Activated naive CD8-positive, alpha-beta T cell treated with anti-CD3 and anti-CD28 coated beads, Interleukin-2, amount 10 ng/mL, durations not matched to agents 7 days and 5 days (primary cell): ENCODE measurements around the gene PLOD1. TPM values are rescaled to one million over a fixed set of nuclear protein-coding genes. Genes with fewer than 3 reads are reported as not detected.
A peak's percentile ranks its signal among the peaks of the same experiment; 100 is the strongest.
"Not testable (repeated sequence)": the region's sequence is repeated elsewhere in the genome, so short reads cannot be mapped to it uniquely, and the experiment has no call there.

ENCODE experiments used
- ATAC-seq: fragments of 150-1000 bp; cut with Tn5 transposase; one replicate; pipeline ENCODE4 v1.10.0; 2021; ENCODE audit warnings: low read depth, moderate library complexity
- POLR2A ChIA-PET: fragments of 350-600 bp; sonication (Branson Sonifier 250); formaldehyde crosslinking; loops from one replicate; lab custom pipeline; 2021; ENCODE audit warnings: antibody characterized with exemption; lab: Charles Lee
- DNase-seq: peaks from one replicate; pipeline ENCODE4 v3.0.0; 2021
- H3K27ac Mint-ChIP-seq: one replicate; pipeline ENCODE4 v1.8.0; 2022; ENCODE audit warnings: mild to moderate bottlenecking, mixed read lengths
- H3K27me3 Mint-ChIP-seq: one replicate; pipeline ENCODE4 v1.8.0; 2022; ENCODE audit warnings: mild to moderate bottlenecking, moderate library complexity, mixed read lengths
- H3K36me3 Mint-ChIP-seq: one replicate; pipeline ENCODE4 v1.8.0; 2021; ENCODE audit warnings: mild to moderate bottlenecking, mixed read lengths
- H3K4me1 Mint-ChIP-seq: one replicate; pipeline ENCODE4 v1.8.0; 2021; ENCODE audit warnings: mixed read lengths
- H3K4me3 Mint-ChIP-seq: one replicate; pipeline ENCODE4 v1.8.0; 2022; ENCODE audit warnings: mild to moderate bottlenecking, moderate library complexity, mixed read lengths
- H3K9me3 Mint-ChIP-seq: one replicate; pipeline ENCODE4 v1.8.0; 2021; ENCODE audit warnings: mixed read lengths
- total RNA-seq, 2 experiments: library from RNA; stranded (reverse); gene quantifications; one replicate each; pipeline ENCODE4 v1.2.3, GENCODE V29; 2021

The PLOD1 gene
- total RNA-seq, 2 experiments from 2014 or later = 16.8 to 21.0 TPM

- Mint-ChIP-seq H3K27ac (no peak overlapping the region), H3K27me3 (peaks cover 53% of the 10 kb centered on the region), H3K9me3 (no peaks in the 10 kb centered on the region), H3K4me1 (peaks cover 27% of the 10 kb centered on the region), H3K4me3 (no peak overlapping the region), H3K36me3 (no peaks in the 10 kb centered on the region)
- DNase-seq = no peak
- ATAC-seq = no peak
- POLR2A ChIA-PET = no interaction called here
Measured at GRCh38 chr1:11903210-11903609, 31.3 kb upstream of the PLOD1 start.

- H3K36me3 Mint-ChIP-seq, H3K27ac Mint-ChIP-seq, H3K9me3 Mint-ChIP-seq, H3K4me3 Mint-ChIP-seq, ATAC-seq, DNase-seq, POLR2A ChIA-PET: not testable (repeated sequence)
- Mint-ChIP-seq H3K27me3 (peaks cover 50% of the 10 kb centered on the region), H3K4me1 (peaks cover 31% of the 10 kb centered on the region)
Measured at GRCh38 chr1:11904156-11904555, 30.4 kb upstream of the PLOD1 start.

- H3K9me3 Mint-ChIP-seq = no peaks in the 10 kb centered on the region
- peaks cover 37% of the 10 kb centered on the region for H3K4me1 Mint-ChIP-seq
- peak overlapping the region; percentile 44 for H3K27ac Mint-ChIP-seq
- DNase-seq (no peak), ATAC-seq (no peak)
- POLR2A ChIA-PET = no interaction called here
- peak overlapping the region; percentile 20 for H3K4me3 Mint-ChIP-seq
- H3K27me3 Mint-ChIP-seq = peaks cover 42% of the 10 kb centered on the region
- H3K36me3 Mint-ChIP-seq = no peaks in the 10 kb centered on the region
Measured at GRCh38 chr1:11904978-11905377, 29.5 kb upstream of the PLOD1 start.

- no peaks in the 10 kb centered on the region for H3K9me3 Mint-ChIP-seq
- H3K27me3 Mint-ChIP-seq = peaks cover 25% of the 10 kb centered on the region
- POLR2A ChIA-PET = interaction anchor here (3.9 to 5.1 kb wide), 7 partner anchors 9 to 113 kb away, joined by 42 to 207 read pairs (median 69); partner anchors contain the start of genes CLCN6, MFN2, MIIP and MTHFR
- ATAC-seq (no peak), DNase-seq (no peak)
- H3K36me3 Mint-ChIP-seq = no peaks in the 10 kb centered on the region
- no peak overlapping the region for H3K27ac Mint-ChIP-seq
- no peak overlapping the region for H3K4me3 Mint-ChIP-seq
- H3K4me1 Mint-ChIP-seq = peaks cover 38% of the 10 kb centered on the region
Measured at GRCh38 chr1:11906870-11907269, 27.6 kb upstream of the PLOD1 start.

- POLR2A ChIA-PET = interaction anchor here (0.6 to 5.3 kb wide), 92 partner anchors 8 to 1397 kb away, joined by 3 to 207 read pairs (median 6); partner anchors contain the start of genes AGTRAP, CLCN6, DHRS3 and EXOSC10
- DNase-seq (peak; percentile 87), ATAC-seq (peak; percentile 49)
- Mint-ChIP-seq H3K4me3 (peak overlapping the region; percentile 92), H3K9me3 (no peaks in the 10 kb centered on the region), H3K36me3 (no peaks in the 10 kb centered on the region), H3K4me1 (peaks cover 38% of the 10 kb centered on the region), H3K27ac (peak overlapping the region; percentile 100), H3K27me3 (peaks cover 19% of the 10 kb centered on the region)
Measured at GRCh38 chr1:11907275-11908094, 27.0 kb upstream of the PLOD1 start.

- Mint-ChIP-seq H3K27me3 (peaks cover 12% of the 10 kb centered on the region), H3K4me1 (peaks cover 38% of the 10 kb centered on the region), H3K27ac (peak overlapping the region; percentile 100), H3K36me3 (no peaks in the 10 kb centered on the region), H3K9me3 (no peaks in the 10 kb centered on the region), H3K4me3 (peak overlapping the region; percentile 92)
- ATAC-seq (peak; percentile 56), DNase-seq (no peak)
- POLR2A ChIA-PET = interaction anchor here (0.6 to 5.3 kb wide), 100 partner anchors 8 to 1398 kb away, joined by 3 to 207 read pairs (median 5); partner anchors contain the start of genes AGTRAP, CLCN6, DHRS3 and EXOSC10
Measured at GRCh38 chr1:11908095-11908675, 26.3 kb upstream of the PLOD1 start.

GRCh38 chr1:11910914-11911228, 23.6 kb upstream of the PLOD1 start:
- not testable (repeated sequence) for H3K4me3 Mint-ChIP-seq
- peak overlapping the region; percentile 62 for H3K27ac Mint-ChIP-seq
- POLR2A ChIA-PET = interaction anchor here (3.0 to 5.3 kb wide), 8 partner anchors 15 to 246 kb away, joined by 19 to 207 read pairs (median 105); partner anchors contain the start of genes FBXO6, KIAA2013, MFN2 and MIIP

GRCh38 chr1:11912000-11912399, 22.5 kb upstream of the PLOD1 start:
- Mint-ChIP-seq H3K27me3 (no peaks in the 10 kb centered on the region), H3K27ac (no peak overlapping the region), H3K9me3 (no peaks in the 10 kb centered on the region), H3K4me3 (no peak overlapping the region), H3K36me3 (no peaks in the 10 kb centered on the region), H3K4me1 (peaks cover 20% of the 10 kb centered on the region)
- POLR2A ChIA-PET = interaction anchor here (3.0 to 5.3 kb wide), 2 partner anchors 14 to 119 kb away, joined by 19 to 115 read pairs; partner anchors contain the start of gene KIAA2013
- no peak for ATAC-seq
- no peak for DNase-seq

More at GRCh38 chr1:11910914-11911228, 23.6 kb upstream of the PLOD1 start:
- H3K4me1 Mint-ChIP-seq = peaks cover 25% of the 10 kb centered on the region
- H3K27me3 Mint-ChIP-seq, DNase-seq, ATAC-seq, H3K36me3 Mint-ChIP-seq, H3K9me3 Mint-ChIP-seq: not testable (repeated sequence)

GRCh38 chr1:11912482-11913216, 21.9 kb upstream of the PLOD1 start:
- not testable (repeated sequence) for ATAC-seq, H3K4me3 Mint-ChIP-seq, DNase-seq, H3K36me3 Mint-ChIP-seq, H3K27me3 Mint-ChIP-seq, H3K27ac Mint-ChIP-seq, H3K9me3 Mint-ChIP-seq
- peaks cover 15% of the 10 kb centered on the region for H3K4me1 Mint-ChIP-seq
- POLR2A ChIA-PET = interaction anchor here (5.3 kb wide), 1 partner anchor 13 kb away, joined by 115 read pairs; the partner anchor contains the start of gene KIAA2013

GRCh38 chr1:11913291-11913690, 21.2 kb upstream of the PLOD1 start:
- no peak overlapping the region for H3K4me3 Mint-ChIP-seq
- H3K36me3 Mint-ChIP-seq = no peaks in the 10 kb centered on the region
- H3K9me3 Mint-ChIP-seq = no peaks in the 10 kb centered on the region
- peaks cover 11% of the 10 kb centered on the region for H3K4me1 Mint-ChIP-seq
- POLR2A ChIA-PET = interaction anchor here (1.0 kb wide), 1 partner anchor 12 kb away, joined by 3 read pairs; no protein-coding TSS in a partner anchor
- no peak for ATAC-seq
- no peaks in the 10 kb centered on the region for H3K27me3 Mint-ChIP-seq
- no peak for DNase-seq
- H3K27ac Mint-ChIP-seq = no peak overlapping the region

GRCh38 chr1:11914024-11914423, 20.5 kb upstream of the PLOD1 start:
- Mint-ChIP-seq H3K36me3 (peaks cover 1% of the 10 kb centered on the region), H3K27ac (no peak overlapping the region), H3K4me3 (no peak overlapping the region), H3K27me3 (no peaks in the 10 kb centered on the region), H3K9me3 (no peaks in the 10 kb centered on the region), H3K4me1 (peaks cover 7% of the 10 kb centered on the region)
- no peak for DNase-seq
- POLR2A ChIA-PET = interaction anchor here (1.0 kb wide), 1 partner anchor 11 kb away, joined by 3 read pairs; no protein-coding TSS in a partner anchor
- ATAC-seq = no peak

- no peak for DNase-seq
- Mint-ChIP-seq H3K4me3 (no peak overlapping the region), H3K36me3 (peaks cover 9% of the 10 kb centered on the region), H3K9me3 (no peaks in the 10 kb centered on the region), H3K27ac (no peak overlapping the region), H3K27me3 (no peaks in the 10 kb centered on the region), H3K4me1 (peaks cover 12% of the 10 kb centered on the region)
- POLR2A ChIA-PET = interaction anchor here (7.5 kb wide), 1 partner anchor 10 kb away, joined by 83 read pairs; no protein-coding TSS in a partner anchor
- ATAC-seq = no peak
Measured at GRCh38 chr1:11918799-11919519, 15.6 kb upstream of the PLOD1 start.
